H1 (cell line): Measurements from ENCODE around the gene SLC5A11. TPM values are rescaled to one million over a fixed set of nuclear protein-coding genes. Genes with fewer than 3 reads are reported as not detected.

ENCODE experiments used
- BRCA1 ChIP-seq: IDR thresholded peaks from 2 replicates; pipeline ENCODE4 v1.6.1; 2012; ENCODE audit warnings: low read depth, low read length, improper control_type of control experiment
- CHD7 ChIP-seq: fragments of 300-600 bp; sonication (generic); IDR thresholded peaks from 2 replicates; pipeline ENCODE4 v1.7.1; 2012; ENCODE audit warnings: low read length, moderate library complexity, mild to moderate bottlenecking, inconsistent platforms; ENCODE audit not compliant: insufficient replicate concordance
- CTBP2 ChIP-seq: IDR thresholded peaks from 2 replicates; pipeline ENCODE4 v1.7.0; 2011; ENCODE audit warnings: borderline replicate concordance, mild to moderate bottlenecking, moderate library complexity, mixed read lengths, low read length; ENCODE audit not compliant: insufficient read depth, insufficient read length
- EZH2 ChIP-seq: fragments of 200-600 bp; sonication (generic); IDR thresholded peaks from 2 replicates; pipeline ENCODE4 v1.7.1; 2012; ENCODE audit warnings: low read depth, mild to moderate bottlenecking, moderate library complexity, low read length, inconsistent platforms; ENCODE audit not compliant: severe bottlenecking
- NANOG ChIP-seq: IDR thresholded peaks from 2 replicates; pipeline ENCODE4 v1.6.1; 2011; ENCODE audit warnings: low read length, low read depth, mild to moderate bottlenecking, inconsistent platforms; ENCODE audit not compliant: insufficient read depth, poor library complexity, severe bottlenecking
- POLR2A ChIP-seq, 2 experiments: IDR thresholded peaks; 1 replicate in 1 of 2; 2 replicates in 1 of 2; pipeline ENCODE4 v1.6.1; 2011; ENCODE audit warnings: low read depth in 2 of 2, low read length in 2 of 2, mild to moderate bottlenecking in 2 of 2; ENCODE audit errors: control extremely low read depth in 1 of 2
- POU5F1 ChIP-seq: IDR thresholded peaks from 2 replicates; pipeline ENCODE4 v1.6.1; 2011; ENCODE audit warnings: low read depth, mild to moderate bottlenecking, low read length, moderate library complexity
- RBBP5 ChIP-seq: IDR thresholded peaks from 2 replicates; pipeline ENCODE4 v1.7.1; 2012; ENCODE audit warnings: low read depth, mild to moderate bottlenecking, inconsistent platforms, low read length, moderate library complexity, borderline replicate concordance
- SP4 ChIP-seq: IDR thresholded peaks from 2 replicates; pipeline ENCODE4 v1.6.1; 2012; ENCODE audit warnings: low read length, inconsistent platforms
- SRF ChIP-seq: IDR thresholded peaks from 2 replicates; pipeline ENCODE4 v1.6.1; 2011; ENCODE audit warnings: mild to moderate bottlenecking, low read depth, low read length, moderate library complexity
- TEAD4 ChIP-seq: IDR thresholded peaks from 2 replicates; pipeline ENCODE4 v1.6.1; 2012; ENCODE audit warnings: low read depth, low read length, inconsistent platforms, mixed read lengths
- polyA plus RNA-seq, 7 experiments: library from polyadenylated mRNA; depleted of rRNA in 3 of 7; stranded (reverse) in 5 of 7; unstranded in 2 of 7; fragments of >200 nt in 5 of 7; fragments of 200-250 nt in 2 of 7; gene quantifications; 1 replicate in 5 of 7; 2 replicates in 1 of 7; 4 replicates in 1 of 7; pipeline versions ENCODE4 v1.2.1 to v1.2.3, GENCODE V29; 2011 to 2013; ENCODE audit warnings: missing spikeins in 2 of 7, mixed read lengths in 2 of 7
- total RNA-seq: library from RNA; stranded (reverse); fragmentation: NEBNext Ultra II Directional; extraction: Animal tissue kit (Norgen Biotek cat#: 25700); gene quantifications from 2 replicates; pipeline ENCODE4 v1.2.1, GENCODE V29; 2021

Gene SLC5A11
- total and polyA plus RNA-seq, 2 of the 8 experiments (the other 6 are each of a cell fraction or from before 2014, with no cell fraction given) = 0.26 to 0.59 TPM

- TF ChIP-seq CHD7 = no peak
- TF ChIP-seq POLR2A (IDR thresholded peaks at IDR 0.05; ENCODE audit: control extremely low read depth in 1 of 2, low read depth in 2 of 2, low read length in 2 of 2) = no peak
- no peak for TF ChIP-seq NANOG
- no peak for TF ChIP-seq SP4
- no peak for TF ChIP-seq CTBP2
- no peak for TF ChIP-seq TEAD4
- no peak for TF ChIP-seq EZH2
- no peak for TF ChIP-seq BRCA1
- no peak for TF ChIP-seq POU5F1
- TF ChIP-seq SRF = no peak
- TF ChIP-seq RBBP5 = no peak
Observed at GRCh38 chr16:24929409-24929808, 83.6 kb downstream of the SLC5A11 start (continued).
